Stimulated activated CD4-positive, alpha-beta T cell treated with anti-CD3 and anti-CD28 coated beads, Interleukin-2, amount 100 ng/mL, for 24 hours (primary cell): Measurements from ENCODE around the gene STARD13.
"Not testable (repeated sequence)": the region's sequence is repeated elsewhere in the genome, so short reads cannot be mapped to it uniquely, and the experiment has no call there.

Source experiments
- DNase-seq, 2 donors: peaks; one replicate each; pipeline ENCODE4 v3.0.0-alpha.2; 2020

Gene STARD13

GRCh38 chr13:33256148-33256840, 29.3 kb downstream of the STARD13 start:
- DNase-seq, result no peak

GRCh38 chr13:33252135-33252534, 33.4 kb downstream of the STARD13 start:
- DNase-seq, result no peak

DNA sequence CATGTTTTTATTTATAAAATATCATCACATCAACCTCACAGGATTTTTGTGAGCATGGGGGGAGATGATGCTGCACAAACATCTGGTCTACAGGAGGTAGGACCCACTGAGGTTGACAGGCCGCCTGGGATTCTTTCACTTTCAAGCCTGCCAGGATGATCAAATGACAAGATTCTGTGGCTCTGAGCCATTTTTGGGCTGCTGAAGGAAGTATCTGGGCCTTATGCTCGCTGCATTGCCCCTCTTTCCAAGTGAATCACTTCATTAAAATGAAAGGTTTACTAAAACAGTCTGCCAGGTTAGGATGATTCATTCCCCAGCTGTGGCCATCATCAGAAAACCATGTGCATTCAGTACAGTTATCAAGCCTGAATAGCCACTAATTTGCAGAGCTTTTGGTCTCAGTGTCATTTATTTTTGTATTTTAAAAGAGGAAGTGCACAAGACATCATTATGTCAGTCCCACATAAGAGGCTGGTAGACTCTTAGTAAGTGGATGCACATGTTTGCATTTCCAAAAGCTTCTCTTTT, 34.4 kb downstream of the STARD13 start:
- DNase-seq, result no peak

DNA sequence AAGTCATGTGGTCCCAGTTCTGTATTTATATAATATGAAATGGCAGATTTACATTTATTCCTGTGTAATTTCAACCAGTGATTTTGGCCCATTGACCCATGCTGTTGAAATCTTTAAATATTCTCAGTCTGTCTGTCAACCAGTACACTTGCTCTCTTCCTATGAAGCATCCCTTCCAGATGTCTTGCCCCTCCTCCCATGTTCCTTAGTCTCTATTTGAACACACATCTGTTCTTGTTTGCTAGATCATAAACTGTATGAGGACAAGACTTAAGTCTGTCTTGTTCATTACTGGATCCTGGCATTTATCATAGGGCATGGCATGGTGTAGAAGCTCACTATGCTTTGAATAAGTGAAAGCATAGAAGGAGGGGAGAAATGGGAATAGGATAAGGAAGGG, 34.9 kb downstream of the STARD13 start:
- no peak for DNase-seq

- no peak for DNase-seq
Observed at GRCh38 chr13:33249894-33250293, 35.7 kb downstream of the STARD13 start.

DNA sequence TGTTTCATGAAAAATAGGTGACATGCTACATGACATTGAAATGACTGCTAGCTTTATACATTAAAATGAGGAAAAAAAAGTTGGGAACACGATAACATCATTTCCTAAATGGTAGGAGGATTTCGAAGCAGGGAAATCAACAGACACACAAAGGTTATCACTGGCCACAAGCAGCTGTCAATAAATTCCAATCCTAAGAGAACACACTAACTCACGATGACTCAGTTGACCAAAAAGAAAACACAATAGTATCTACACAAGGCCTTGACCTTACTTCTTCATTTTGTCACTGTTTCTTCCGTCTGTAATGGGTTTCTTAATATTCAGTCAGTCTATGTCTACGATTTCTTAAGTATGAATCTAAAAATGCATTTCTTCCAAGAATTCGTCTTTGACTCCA, 36.5 kb downstream of the STARD13 start:
- no peak for DNase-seq

GRCh38 chr13:33245505-33246158, 39.9 kb downstream of the STARD13 start:
- DNase-seq, result no peak

GRCh38 chr13:33244907-33245287, 40.7 kb downstream of the STARD13 start:
- DNase-seq, result no peak

DNA sequence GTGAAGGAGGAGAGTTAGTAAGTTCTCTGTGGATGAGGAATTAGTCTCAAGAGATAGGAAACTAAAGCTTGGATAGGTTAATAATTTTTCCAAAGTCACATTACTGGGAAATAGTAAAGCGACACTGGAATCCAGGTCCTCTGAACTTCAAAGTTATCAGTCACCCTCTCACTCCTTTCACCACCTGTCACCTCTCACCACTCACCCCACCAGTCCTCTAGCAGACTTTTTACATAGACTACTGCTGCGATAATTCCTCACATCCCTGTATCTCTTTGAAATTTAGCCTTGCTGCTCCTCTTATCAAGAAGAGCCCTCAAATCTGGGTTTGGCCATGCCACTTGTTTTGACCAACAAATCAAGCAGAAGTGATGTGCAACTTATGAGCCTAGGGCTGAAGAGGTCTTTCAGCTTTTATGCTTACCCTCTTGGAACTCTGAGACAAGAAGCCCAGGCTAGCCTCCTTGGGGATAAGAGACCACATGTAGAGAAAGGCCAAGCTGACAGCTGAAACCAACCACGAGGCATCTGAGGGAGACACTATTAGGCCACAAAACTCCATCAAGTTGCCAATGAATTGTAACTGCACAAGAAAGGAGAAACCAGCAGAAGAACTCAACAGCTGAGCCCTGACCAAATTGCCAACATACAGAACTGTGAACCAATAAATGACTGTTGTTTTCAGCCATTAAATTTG, 41.2 kb downstream of the STARD13 start:
- no peak for DNase-seq

GRCh38 chr13:33242984-33243617, 42.5 kb downstream of the STARD13 start:
- DNase-seq, result no peak

- DNase-seq, result not testable (repeated sequence)
Observed at GRCh38 chr13:33242372-33242771, 43.2 kb downstream of the STARD13 start.

GRCh38 chr13:33236021-33236420, 49.5 kb downstream of the STARD13 start:
- no peak for DNase-seq

GRCh38 chr13:33235564-33235963, 50.0 kb downstream of the STARD13 start:
- no peak for DNase-seq

DNA sequence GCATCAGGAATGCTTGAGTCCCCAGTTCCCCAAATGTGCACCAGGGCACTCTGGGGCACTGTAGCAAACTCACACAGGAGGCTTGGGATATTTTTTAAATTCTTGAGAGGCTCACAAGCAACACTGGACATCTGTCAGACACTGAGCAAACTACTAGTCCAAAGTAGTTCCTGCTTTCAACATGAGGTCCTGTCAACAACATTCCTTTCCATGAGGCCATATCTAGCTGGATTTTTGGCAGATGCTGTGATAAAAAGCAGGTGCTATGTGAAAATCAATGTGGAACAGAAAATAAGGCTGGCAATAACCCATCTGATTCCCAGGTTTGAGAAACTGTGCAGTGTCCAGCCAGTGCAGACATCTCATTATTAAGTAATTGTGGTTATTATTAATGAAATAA, 50.5 kb downstream of the STARD13 start:
- DNase-seq, result no peak

DNA sequence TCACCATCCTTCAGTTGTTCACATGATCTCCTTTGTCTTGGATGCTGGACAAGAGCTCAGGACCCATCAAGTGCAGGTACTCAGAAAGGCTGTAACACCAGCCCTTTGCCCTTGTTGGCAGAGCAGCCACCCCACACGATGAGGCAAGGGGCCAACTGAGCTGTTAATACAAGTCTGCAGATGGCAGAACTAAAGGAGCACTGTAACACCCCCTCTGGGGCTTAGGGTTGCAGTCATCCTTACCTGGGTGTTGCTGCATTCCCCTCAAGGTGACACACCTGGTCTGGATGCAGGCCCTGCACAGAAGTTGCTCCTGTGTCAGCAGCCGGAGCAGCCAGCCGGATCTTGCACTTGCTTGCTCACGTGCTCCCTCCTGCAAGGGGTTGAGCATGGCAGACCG, 52.0 kb downstream of the STARD13 start:
- DNase-seq, result no peak

- no peak for DNase-seq
Observed at GRCh38 chr13:33232883-33233282, 52.7 kb downstream of the STARD13 start.

DNA sequence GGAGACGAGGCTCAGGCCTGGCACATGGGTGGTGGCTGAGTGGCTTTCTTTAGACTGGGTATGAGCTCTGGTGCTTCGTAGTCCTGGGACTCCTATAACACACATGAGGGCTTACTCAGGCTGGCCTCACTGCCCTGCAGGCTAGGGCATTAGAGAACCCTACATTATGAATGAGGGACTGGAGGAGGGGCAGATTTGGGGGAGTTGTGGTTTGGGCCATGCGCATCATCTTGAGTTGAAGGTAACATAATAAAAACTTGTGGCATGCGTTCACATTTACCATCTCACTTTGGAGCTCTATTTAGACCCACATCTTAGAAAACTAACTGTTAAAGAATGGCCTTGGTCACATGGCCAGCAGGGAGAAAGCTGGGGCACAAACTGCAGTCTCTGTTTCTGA, 54.2 kb downstream of the STARD13 start:
- DNase-seq, result no peak

DNA sequence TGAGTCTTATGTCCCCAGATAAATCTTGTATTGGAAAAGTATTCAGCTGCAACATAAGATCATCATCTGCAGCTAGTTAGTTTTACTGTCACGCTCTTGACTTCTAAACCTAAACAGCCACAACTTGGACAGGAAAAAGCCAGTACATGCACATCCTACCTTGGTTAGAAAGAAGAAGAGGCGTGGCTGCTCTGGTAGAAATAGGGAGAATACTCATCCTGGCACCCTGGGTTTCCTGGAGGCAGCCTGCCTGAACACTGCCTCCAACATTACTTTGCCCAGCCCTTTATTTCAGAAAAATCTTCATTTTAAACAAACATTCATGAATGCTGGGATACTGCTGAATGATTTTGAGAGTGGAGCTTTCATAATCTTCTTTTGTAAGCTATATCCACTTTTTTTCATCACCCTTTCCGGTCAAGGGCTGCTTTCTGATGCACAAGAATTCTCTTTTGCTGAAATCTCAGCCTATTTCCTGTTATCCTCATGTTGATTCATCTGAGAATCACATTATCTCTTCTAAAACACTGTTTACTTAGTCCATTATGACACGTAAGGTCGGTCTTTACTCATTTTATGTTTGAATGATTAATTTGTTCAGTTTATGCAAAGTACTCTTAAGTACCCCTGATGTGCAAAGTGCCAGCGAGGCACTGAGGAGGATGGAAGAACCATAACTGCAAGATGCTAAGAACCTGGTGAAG, 55.2 kb downstream of the STARD13 start:
- no peak for DNase-seq

DNA sequence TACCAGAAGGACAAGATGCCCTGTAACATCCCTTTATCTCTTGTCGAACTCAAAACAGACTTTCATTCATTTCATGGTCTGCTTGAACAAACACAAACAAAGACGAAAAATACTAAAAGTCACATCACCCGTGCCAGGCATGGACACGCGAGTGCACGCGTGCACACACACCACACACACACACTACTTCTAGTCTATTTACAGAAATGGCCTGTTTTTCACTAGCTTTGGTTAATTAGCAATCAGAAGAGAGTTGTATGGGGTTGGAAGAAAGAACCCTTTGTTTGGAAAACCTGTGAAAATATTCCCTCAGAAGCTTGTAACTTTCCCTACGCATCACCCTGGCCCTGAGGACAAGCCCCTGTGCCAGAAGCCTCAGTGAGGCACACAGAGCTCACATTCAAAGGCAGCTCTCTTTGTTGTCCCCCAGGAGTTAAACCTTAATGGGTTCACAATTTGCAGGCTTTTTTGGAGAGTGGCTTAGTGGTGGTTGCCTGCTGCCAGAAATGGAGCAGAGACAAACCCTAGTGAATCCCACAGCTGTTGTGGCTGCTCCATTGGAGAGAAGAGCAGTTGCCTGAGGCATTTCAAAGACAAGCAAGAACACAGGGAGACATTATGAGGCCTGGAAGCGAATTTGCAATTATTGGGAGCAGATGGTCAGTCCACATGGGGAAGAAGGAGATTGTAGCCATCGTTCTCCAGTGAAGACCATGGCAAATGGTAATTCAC, 55.9 kb downstream of the STARD13 start:
- no peak for DNase-seq

DNA sequence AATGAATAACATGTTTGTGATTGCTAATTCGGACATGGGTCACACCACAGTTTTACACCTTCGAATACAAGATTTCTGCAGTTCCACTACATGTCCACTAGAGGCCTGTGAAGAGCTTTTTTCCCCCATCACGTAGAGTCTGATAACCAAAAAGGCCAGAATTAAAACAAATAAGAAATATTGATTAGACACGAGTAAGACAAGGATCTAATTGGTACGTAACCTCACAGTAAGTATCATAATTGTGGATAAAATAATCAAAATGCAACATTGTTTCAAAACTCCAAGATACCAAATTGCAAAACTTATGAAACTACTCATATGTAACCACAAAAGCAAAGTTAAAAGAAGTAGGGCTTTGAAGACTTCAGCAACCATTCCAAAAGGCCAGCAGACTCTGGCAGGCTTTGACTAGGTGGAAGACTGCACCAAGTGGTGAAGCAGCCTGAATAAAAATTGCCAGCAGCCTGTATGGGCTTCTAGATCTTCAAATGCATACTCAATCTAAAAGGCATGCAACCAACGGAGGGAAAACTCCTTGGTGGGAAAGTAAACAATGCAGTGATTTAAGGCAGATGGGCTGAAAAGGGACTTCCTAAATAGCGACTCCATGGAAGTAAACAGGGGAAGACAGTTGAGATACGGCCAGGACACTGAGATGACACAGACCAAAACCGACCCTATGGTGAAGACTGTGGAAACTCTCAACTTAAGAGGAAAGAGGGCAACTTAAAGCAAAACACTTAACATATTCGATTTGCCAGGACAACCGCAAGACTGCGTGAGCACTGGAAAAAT, 56.7 kb downstream of the STARD13 start:
- no peak for DNase-seq
